Measurements from ENCODE around the gene PBX1.

The PBX1 gene

DNA sequence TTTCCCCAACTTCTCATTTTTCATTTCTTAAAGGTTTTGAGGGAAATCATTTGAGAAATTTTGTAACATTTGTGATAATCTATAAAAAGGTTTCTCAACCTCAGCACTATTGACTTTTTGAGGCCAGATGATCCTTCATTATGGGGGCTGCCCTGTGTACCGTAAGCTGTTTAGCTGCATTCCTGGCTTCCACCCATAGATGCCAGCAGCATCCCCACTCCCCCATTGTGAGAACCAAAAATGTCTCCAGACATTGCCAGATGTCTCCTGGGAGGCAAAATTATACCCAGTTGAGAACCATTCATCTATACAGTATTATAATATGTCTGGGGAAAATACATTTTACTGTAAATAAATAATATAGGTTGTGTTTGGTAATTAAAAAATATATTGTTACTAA lies 146.0 kb downstream of the PBX1 start:
- no peak for DNase-seq

DNA sequence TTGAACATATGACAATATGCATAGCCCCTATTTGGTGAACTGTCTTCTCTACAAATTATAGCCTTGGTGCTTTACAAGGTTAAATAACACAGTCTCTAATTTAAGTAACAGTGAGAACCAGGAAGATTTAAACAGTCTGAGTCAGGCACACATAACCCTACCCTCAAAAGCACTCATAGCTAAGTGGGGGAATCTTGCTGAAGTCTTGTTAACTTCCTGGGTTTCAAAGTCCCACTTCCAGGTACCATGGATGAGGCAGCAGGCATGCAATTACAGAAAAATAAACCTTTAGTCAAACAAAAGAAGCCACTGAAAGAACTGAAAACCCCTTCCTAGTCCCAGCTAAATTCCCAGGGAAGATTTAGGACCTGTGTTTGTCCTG lies 147.6 kb downstream of the PBX1 start:
- DNase-seq: no peak

DNA sequence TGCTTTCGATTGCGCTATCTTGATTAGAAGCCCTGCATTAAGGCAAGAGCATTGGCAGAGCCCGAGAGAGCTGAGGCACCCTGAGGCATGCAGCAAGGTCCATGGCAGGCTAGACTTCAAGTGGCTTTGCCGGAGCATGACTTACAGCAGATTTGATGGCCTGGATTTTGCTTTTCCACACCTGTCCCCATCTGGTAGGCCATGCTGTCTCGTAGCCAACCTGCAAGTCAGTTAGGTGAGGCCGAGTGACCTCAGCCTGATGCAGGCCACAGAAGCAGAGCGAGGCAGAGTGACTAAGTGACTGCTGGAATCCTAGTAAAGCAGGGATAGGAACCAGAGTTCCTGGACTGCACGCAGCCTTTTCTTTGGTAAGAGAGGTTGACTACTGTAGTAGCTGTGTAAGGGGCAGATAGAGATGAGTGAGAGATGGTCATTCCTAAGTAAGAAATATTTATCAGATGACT lies 148.9 kb downstream of the PBX1 start:
- no peak for DNase-seq

DNA sequence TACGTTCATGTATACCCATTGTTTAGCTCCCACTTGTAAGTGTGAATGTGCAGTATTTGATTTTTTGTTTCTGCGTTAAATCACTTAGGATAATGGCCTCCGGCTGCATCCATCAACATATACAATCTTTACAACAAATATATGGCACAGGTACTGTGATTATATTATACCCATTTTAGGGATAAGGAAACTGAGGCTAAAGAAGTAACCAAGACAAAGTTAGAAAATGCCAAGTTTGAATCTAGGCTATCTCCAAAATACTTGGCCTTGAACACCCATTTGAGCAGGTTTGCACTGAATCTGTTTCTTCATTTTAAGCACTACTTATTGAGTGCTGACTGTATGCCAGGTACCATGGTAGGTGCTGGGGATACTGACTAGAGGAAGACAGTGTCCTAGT lies 149.6 kb downstream of the PBX1 start:
- DNase-seq: no peak

DNA sequence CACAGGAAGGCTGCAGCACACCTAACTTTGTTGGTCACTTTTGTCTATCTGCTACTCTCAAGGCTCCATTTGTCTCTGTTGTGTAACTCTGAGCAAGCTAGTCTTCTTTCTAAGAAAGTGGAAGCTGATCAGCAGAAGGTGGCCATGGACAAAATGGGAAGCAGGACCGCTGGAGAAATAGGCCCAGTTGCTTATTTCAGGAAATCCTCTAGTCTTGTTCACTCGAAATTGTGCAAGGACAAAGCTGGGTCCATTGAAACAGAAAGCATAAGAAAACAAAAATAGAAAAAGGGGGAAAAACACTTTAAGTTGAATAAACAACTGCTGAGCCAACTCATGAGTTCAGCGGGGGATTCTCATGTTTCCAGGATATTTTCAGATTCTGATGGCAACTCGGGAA lies 150.1 kb downstream of the PBX1 start:
- DNase-seq: no peak

DNA sequence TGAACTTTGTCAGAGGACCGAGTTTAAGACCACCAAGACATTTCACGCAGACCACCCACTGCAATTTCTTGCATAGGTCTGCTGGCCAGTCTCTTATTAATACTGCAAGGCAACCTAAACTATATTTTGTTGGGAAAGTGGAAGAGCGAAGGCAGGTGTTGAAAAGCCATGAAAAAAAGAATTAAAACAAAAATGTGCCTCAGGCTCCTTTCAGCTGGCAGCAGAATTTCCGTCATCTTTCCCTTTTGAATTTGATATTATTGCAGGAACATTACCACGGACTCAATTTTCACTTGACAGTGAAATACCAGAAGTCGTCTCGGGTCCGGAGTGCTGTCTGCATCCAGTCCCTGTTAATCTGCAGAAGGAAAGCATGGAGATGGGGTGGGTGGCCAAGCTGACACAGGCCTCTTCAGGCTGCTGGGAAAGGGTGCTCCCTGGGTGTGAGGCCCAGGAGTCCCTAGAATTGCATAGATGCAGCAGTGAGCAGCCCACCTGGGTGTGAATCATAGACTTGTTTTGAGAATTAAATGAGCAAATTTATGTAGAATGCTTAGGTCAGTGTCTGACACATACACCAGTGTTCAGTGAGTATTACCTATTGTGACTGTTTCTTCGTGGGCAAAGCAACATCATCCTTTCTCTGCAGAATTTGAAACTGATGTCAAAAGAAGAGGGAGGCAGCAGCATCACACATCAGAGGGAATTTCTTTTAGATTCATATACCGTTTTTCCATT lies 150.7 kb downstream of the PBX1 start:
- no peak for DNase-seq

DNA sequence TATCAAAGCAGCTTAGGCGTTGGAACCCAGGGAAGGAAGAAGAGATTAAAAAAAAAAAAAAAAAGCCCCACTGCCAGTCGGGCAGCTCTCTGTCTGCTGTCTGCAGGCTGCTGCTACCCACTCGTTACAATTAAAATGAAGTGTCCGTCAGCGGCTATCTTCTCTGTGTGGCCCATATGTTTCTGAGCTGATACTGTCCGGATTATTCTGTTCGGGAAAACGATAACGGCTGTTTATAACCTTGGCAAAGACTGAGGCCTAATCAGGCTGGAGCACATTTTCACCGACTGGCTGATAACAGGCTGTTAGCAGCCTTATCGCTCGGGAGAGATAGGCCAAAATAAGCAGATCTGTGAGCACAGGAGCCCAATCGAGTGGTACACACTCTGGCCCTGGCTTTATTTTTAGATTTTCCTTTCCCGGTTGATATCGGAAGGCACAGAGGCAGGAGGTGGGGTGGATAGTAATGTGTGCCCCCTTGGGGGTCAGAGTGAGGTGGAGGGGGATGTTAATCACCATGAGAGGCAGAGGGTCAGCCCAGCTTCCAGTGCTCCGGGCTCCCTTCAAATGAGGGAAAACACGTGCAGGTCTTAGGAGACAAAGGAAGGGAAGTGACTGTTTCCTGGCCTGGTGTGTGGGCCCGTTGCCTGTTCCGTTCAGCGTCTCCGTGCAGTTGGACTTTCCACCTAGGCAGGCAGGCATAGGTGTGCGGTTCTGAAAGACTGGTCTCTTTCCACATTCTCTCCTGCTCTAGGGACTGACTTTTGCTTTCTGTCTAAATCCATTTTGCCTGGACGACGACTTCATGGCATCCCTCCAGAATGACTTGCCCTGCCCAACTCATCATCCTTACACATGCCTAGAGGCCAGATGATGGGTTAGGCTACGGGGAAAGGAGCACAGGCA lies 153.4 kb downstream of the PBX1 start:
- DNase-seq: no peak

DNA sequence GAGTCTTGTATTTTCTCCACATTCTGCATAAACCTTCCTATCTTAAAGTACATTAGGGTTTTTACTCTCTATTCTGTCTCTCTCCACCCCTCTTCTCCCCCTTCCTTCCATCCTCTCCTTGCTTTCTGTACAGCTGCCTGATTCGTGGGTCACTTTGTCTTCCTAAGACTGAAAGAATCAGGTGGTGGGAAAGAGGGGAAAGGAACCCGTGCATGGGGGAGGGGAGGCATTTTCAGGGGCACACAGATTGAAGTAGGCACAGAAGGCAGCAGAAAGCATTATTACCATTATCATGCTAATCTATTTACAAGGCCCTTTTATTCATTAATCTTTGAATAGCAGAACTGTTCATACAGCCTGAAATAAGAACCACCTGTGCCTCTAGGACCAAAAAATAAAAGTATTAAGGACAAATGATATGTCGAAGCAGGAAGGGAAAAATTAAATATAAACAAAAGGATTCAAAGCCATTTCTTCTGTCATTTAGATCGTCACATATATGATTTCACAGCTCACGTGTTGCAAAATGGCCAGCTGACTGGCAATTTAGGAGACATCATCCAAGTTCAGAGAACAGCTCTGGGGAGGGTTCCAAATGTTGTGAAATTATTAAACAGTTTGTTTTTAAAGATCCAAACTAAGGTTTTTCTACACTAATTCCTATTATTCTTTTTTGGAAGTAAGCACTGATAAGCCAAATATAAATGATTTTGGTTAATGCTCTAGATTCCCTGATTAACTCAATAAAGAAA lies 154.6 kb downstream of the PBX1 start:
- no peak for DNase-seq

DNA sequence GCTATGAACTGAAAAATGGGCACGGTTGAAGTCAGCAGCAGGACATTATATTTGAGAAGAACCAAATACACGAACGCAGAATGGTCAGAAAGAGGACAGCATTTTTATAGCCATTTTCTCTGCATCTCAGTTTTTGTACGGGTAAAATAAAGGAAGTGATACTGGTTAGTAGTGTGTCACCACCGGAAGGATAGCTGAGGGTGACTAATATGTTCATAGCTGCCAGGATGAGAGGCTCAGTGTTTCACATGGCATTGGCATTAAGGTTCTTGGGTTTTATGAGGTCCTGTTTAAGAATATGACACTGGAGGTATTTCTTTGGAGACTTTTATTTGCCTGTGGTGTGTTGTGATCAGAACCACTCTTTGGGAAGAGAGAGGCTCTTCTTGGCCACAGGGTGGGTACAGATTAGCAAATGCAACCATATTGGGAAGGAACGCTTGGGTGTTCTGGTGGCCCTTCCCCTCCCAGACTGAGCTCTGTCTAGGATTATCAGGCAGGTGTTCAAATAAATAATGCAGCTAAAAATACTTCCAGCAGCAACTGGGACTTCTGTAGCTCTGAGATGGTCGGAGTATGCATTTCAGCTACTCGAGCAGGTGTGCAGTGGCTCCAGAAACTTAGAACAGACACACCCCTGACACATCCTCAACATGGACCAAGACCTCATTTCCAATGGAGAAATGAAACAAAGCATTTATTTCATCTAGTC lies 158.2 kb downstream of the PBX1 start:
- no peak for DNase-seq

DNA sequence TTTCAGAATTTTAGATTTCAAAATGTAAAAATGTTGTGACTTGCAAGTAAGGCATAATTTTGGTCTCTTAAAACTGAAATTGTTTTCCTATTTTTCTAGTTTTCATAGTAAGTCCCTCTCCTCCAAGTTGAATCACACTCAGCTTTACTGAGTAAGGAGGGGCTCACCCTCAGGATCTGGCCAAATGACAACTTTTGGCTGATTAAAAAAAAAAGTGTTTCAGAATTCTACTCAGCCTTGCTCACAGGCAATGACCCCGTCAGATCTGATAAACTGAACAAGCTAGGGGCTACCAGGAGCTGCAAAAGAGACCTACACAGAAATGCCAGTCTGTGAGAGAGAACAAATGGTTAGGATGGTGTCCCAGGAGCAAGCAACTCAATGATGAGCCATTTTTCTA lies 159.8 kb downstream of the PBX1 start:
- no peak for DNase-seq

DNA sequence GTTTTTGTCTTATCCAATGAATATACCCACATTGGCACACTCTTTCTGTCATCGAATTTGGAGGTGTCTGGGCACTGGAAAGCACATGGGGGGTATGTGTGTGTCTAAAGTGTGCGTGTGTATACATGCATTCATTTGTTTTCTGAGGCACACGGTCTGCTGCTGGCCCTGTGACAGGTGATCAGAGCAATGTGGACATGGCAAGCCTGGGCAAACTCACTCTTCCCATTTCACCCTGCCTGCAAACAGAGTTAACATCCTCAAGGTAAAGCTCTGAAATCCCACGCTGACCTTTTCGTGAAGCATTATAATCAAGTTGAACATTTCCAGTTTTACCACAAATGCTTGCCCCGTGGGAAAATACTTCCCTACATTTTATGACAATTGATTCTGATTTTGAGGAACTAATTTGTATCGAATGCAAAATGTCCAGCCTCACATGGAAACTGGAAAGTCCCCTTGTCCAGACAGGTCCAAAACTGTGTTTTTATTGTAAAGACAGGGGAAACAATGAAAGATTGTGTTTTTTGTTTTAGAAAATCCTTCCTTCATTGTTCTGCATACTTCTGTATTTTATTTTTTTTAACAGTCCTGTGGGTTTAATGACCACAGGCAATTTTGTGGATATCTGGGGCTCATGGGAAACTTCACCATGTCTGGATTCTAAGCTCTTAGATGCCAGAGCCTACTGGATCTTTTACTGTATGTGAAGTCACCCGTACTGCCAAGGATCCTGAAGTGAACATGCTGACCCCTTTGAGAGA lies 160.9 kb downstream of the PBX1 start:
- DNase-seq: no peak

DNA sequence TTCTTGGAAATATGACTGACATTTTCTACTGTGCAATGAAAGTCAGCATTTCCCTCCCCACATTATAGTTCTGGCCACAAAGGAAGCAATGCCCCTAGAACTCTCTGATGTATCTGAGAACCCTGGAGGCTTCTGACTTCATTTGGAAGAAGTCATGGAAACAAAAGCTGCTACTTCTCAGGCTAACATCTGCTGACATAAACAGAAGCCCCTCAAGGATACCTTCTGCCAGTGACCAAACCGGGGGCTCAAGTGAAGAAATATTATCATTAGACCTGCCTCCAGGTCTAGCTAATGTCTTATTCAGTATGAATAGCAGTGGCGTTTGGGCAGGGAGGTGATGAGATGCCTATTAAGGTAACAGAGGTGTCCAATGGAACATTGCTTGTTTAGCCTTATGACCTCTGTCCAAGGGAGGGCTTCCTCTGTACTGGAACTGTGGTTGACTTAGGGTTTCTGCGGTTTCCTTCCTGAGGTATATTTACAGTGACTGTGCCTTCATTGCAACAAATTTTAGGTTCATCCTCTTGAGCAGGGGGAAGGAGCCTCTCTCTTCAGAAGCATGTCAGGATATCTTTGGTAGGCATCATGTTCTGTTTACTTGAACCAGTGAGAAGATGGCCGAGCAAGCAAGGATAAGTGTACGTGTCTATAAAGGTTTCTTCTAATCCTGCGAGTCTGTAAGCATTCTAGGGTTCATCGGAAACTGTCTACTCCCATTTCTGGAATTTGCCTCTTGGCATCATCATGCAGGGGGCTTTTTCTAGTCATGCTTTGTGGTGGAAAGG lies 161.7 kb downstream of the PBX1 start:
- no peak for DNase-seq

DNA sequence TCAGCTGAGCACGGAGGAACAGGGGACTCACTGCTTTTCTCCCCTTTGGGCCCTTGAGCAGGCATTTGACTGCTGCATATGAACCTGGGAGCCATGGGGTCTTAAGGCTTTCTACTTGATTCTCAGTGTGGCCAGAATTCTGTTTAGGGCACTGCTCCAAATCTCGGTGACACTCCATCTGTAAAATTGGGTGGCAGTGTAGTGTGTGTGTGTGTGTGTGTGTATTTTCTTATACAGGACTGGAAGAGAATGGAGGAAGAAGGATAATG lies 162.2 kb downstream of the PBX1 start:
- no peak for DNase-seq

DNA sequence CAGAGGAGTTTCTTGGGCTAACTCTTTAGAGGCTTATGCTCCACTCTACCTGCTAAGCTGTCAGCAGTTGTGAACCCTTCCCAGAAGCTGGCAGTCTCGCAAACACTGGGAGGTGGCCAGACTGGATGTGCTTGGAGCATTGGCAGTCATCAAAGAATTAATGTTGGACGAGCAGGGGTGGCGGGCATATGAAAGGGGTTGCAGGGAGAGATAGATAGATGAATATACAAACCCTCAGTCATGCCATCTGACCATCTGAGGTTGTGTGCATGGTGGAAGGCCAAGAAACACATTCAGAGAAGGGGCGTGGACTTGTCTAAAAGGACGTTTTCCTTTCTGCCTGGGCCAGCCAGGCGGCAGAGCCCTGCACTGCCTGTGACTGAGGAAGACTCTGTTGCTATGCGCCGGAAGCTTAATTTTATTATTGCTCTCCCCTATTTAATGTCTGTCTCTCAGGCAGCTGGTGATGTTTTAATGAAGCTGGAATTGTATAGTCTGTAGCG lies 164.4 kb downstream of the PBX1 start:
- no peak for DNase-seq

DNA sequence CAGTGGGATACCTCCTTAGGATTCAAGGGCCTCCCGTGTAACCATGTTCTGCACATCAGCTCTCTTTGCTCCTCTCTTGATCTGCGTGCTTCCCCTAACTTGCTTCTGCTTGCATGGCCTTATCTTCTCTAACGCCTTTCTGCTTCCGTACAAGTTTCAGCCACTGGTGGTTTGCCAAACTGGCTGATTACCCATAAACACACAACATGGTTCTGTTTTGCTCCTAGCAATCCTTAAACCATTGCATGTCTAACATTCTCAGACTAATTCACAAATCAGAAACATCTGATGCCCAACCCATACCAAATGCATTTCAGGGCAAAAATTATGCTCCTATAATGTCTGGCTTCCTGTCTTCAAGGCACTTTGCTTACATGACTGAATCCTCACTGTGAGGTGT lies 166.4 kb downstream of the PBX1 start:
- DNase-seq: no peak

DNA sequence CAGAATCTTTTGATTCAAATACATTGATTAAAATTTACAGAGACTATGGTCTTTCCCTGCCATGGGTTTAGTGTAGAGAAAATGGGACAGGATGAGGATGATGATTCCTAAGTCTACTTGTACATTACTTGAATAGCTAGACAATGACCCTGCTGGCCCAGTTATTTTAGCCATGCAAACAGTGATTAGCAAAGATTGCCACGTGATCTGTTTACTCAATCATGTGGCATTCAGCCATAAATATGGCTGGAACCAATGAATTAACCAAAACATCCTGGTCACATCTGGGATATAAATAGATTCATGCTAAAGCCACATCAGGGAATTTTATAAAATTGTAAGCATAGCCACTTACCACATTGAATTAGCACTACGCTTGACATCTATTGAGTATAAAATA lies 167.3 kb downstream of the PBX1 start:
- no peak for DNase-seq

DNA sequence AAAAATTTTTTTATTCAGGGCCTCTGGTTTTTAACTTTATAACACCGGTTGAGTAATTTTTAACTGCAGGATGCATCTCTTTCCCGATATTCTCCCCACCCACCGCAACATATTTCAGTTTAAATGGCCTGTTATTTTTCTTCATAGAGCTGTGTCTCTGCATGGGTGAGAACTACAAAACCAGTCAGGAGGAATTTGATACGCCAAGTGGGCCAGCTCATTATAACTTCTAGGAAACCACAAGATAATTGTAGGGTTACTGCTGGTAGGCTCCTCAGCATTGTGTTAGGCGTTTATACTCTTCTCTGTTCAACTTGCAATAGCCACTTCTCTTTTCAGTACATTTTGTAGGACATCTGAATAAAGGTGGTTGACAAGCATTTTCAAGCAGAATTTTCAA lies 169.7 kb downstream of the PBX1 start:
- DNase-seq: no peak

DNA sequence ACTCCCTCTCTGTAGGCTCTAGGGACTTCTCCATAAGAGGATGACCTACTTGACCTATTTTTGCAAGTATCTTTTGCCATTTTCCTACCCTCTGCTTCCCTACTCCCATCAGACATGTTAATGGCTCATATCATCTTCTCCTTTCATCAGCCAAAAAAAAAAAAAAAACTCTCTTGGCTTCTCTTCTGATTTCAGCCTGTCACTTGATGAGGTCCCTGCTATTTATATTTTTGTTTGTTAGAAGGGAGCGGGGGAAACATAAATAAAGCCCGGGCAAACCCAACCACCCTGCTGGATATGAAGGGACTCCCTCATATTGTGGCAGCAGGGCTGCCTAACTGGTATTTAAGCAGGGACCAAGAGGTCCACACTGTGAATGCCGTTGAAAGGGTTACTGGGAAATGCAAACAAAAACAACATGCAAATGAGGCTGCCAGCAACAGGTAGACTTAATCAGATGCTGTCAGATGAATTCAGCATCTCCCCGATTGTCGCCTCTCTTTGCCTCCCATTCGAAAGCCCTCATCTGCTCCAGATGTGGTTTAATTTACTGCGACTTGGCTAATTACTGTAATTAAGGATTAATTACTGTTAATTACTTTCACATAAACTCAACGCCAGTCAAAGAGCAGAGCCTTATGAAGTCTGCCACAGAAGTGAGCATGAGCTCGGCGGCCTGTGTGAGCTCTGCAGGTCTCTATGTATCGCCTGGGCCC lies 172.3 kb downstream of the PBX1 start:
- DNase-seq: no peak

DNA sequence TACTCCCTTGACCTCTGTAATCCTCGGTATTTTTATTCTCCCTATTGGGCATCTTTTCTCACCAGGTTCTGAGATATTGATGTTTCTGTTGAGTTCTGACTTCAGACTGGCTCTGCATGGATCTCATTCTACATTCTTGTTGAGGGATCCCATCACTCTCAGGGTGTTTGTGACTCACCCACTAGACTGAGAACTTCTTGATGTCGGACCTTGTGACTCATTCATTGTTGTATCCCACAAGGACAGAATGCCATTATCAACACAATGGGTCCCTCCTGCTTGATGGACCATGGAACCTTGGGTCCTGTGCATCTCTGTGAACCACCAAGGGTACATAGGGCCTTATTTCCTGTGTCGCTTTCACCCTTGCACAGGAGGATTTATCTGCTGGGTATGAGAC lies 174.1 kb downstream of the PBX1 start:
- DNase-seq: no peak

DNA sequence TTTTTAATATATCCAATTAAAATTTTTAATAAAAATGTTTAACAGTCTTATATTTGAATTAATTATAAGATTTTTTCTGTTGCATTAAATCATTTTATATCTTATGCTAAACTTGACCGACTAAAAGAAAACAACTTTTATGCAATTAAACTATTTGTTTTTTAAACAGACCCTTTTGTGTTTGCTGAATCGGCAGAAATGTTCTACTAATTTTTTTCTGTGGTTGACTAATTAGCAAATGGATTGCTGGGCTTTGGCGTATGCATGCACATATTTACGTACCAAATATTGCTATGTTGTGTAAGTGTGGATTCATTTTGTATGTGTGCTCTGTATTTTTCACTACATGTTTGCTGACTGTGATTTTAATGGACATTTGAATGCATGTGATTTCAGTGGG lies 174.8 kb downstream of the PBX1 start:
- no peak for DNase-seq

Measured in stimulated activated CD4-positive, alpha-beta T cell treated with anti-CD3 and anti-CD28 coated beads, Interleukin-4, amount 100 ng/mL, for 1 hour (primary cell).